HG03280 (cell line): Measurements from ENCODE around the gene TRIOBP.
"Not testable (repeated sequence)": the region's sequence is repeated elsewhere in the genome, so short reads cannot be mapped to it uniquely, and the experiment has no call there.

Source experiments
- ATAC-seq: cut with Tn5 transposase; IDR thresholded peaks from one replicate; pipeline ENCODE4 v1.9.1; 2021; ENCODE audit warnings: mild to moderate bottlenecking, moderate library complexity; ENCODE audit not compliant: unreplicated experiment

Gene TRIOBP, protein sequence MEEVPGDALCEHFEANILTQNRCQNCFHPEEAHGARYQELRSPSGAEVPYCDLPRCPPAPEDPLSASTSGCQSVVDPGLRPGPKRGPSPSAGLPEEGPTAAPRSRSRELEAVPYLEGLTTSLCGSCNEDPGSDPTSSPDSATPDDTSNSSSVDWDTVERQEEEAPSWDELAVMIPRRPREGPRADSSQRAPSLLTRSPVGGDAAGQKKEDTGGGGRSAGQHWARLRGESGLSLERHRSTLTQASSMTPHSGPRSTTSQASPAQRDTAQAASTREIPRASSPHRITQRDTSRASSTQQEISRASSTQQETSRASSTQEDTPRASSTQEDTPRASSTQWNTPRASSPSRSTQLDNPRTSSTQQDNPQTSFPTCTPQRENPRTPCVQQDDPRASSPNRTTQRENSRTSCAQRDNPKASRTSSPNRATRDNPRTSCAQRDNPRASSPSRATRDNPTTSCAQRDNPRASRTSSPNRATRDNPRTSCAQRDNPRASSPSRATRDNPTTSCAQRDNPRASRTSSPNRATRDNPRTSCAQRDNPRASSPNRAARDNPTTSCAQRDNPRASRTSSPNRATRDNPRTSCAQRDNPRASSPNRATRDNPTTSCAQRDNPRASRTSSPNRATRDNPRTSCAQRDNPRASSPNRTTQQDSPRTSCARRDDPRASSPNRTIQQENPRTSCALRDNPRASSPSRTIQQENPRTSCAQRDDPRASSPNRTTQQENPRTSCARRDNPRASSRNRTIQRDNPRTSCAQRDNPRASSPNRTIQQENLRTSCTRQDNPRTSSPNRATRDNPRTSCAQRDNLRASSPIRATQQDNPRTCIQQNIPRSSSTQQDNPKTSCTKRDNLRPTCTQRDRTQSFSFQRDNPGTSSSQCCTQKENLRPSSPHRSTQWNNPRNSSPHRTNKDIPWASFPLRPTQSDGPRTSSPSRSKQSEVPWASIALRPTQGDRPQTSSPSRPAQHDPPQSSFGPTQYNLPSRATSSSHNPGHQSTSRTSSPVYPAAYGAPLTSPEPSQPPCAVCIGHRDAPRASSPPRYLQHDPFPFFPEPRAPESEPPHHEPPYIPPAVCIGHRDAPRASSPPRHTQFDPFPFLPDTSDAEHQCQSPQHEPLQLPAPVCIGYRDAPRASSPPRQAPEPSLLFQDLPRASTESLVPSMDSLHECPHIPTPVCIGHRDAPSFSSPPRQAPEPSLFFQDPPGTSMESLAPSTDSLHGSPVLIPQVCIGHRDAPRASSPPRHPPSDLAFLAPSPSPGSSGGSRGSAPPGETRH (N-terminal part only)

GRCh38 chr22:37696657-37697537 is at the start of gene TRIOBP:
TRIOBP (plus strand) TSS chr22:37697048; CDS start chr22:37701366, 4,318 bp downstream.
- ATAC-seq = peak; percentile 76

DNA sequence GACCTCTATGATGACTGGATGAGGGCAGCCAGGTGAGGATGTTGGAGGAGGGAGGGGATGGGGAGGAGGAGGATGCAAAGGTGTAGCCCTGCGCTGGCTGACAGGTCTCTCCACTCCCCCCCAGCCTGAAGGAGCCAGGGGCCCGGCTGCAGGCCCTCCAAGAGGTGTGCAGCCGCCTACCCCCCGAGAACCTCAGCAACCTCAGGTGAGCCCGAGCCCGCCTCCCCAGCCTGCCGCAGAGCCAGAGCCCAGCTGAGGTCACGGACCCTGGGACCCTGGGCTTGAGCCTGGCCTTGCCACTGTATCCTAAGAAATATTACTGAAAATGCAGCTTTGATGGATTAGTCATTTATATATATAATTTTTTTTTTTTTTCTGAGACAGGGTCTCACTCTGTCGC is 49.5 kb upstream of the TRIOBP start:
- ATAC-seq = no peak

- no peak for ATAC-seq
Measured at GRCh38 chr22:37647928-37648327, 48.9 kb upstream of the TRIOBP start.

GRCh38 chr22:37650463-37651136 is 46.2 kb upstream of the TRIOBP start:
- no peak for ATAC-seq

GRCh38 chr22:37654563-37655251 is 42.1 kb upstream of the TRIOBP start:
- ATAC-seq = no peak

DNA sequence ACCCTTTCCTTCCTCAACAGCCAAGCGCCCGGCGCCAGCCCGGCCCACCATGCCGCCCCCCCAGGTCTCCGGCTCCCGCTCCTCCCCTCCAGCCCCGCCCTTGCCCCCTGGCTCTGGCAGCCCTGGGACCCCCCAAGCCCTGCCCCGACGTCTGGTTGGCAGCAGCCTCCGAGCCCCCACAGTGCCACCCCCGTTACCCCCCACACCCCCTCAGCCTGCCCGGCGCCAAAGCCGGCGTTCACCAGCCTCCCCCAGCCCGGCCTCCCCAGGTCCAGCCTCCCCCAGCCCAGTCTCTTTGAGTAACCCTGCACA is 41.6 kb upstream of the TRIOBP start:
- ATAC-seq = no peak

DNA sequence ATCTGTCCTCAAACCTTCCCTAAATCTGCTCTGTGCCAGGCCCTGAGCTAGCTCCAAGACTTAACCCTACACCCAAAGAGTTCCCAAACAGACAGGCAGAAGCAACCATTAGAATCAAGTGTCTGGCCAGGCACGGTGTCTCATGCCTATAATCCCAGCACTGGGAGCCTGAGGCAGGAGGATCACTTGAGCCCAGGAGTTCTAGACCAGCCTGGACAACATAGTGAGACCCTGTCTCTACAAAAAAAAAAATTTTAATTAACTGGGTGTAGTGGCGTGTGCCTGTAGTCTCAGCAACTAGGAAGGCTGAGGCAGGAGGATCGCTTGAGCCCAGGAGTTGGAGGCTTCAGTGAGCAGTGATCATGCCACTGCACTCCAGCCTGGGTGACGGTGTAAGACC is 40.3 kb upstream of the TRIOBP start:
- ATAC-seq = not testable (repeated sequence)

DNA sequence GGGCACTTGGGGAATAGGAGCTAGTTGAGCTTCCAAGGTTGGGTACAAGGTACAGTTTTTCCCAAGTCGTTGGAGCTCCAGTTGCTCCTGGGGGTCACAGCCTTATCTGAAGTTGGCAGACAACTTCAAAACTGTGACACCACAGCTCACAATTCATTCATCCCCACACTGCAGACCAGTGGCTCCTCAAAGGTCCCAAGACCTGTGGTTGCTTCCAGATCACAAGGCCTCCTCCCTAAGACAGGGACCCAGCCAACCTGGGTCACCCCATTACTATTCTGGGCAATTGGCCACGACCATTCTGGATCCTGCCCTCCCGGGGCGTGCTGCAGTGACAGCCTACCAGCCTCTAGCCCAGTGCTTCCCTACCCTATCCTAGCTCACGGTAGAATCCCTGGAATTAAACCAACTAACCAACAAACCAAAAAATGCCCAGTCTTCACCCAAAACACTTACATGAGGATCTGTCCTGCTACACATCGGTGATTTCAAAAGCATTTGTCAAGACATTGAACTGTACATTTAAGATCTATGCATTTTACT is 39.2 kb upstream of the TRIOBP start:
- ATAC-seq = no peak

DNA sequence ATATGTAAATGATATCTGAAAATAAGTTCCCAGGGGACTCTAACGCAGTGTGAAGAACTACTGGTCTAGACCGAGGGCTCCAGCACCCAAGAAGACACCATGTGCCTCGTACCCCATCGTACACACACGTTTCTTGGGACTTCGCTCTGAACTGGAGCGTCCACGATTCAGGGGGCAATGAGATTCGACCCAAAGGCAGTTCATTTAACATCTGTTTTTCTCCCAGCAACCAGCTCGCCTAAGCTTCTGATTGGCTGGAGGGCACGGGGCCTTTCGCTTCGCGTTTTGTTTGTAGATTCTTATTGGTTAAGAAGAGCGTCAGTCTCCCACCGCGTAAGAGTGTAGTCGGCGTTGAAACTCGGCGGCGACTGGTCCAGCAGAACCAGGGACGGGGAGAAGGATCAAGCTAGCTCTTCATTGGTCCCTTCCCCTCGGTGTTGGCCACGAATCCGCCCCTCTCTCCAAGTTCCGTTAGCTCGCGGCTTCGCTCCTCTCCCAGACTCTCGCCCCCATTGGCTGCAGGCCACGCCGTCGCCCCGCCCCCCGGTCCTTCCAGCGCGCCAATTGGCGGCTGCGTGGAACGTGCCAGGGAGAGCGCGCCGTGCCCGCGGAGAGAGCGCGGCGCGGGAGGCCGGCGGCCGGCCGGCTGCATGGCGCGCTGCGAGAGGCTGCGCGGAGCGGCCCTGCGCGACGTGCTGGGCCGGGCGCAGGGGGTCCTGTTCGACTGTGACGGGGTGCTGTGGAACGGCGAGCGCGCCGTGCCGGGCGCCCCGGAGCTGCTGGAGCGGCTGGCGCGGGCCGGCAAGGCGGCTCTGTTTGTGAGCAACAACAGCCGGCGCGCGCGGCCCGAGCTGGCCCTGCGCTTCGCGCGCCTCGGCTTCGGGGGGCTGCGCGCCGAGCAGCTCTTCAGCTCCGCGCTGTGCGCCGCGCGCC is 38.4 kb upstream of the TRIOBP start, which contains the start of gene PDXP:
Gene PDXP (plus strand): TSS at position 591 of the 933 bp plus-strand sequence. CDS start 60 bp downstream, at position 651.
- ATAC-seq = peak; percentile 87

- ATAC-seq = no peak
Measured at GRCh38 chr22:37659066-37659896, 37.6 kb upstream of the TRIOBP start.

- ATAC-seq = no peak
Measured at GRCh38 chr22:37659897-37660708, 36.7 kb upstream of the TRIOBP start.

GRCh38 chr22:37660709-37661045 is 36.2 kb upstream of the TRIOBP start:
- no peak for ATAC-seq

DNA sequence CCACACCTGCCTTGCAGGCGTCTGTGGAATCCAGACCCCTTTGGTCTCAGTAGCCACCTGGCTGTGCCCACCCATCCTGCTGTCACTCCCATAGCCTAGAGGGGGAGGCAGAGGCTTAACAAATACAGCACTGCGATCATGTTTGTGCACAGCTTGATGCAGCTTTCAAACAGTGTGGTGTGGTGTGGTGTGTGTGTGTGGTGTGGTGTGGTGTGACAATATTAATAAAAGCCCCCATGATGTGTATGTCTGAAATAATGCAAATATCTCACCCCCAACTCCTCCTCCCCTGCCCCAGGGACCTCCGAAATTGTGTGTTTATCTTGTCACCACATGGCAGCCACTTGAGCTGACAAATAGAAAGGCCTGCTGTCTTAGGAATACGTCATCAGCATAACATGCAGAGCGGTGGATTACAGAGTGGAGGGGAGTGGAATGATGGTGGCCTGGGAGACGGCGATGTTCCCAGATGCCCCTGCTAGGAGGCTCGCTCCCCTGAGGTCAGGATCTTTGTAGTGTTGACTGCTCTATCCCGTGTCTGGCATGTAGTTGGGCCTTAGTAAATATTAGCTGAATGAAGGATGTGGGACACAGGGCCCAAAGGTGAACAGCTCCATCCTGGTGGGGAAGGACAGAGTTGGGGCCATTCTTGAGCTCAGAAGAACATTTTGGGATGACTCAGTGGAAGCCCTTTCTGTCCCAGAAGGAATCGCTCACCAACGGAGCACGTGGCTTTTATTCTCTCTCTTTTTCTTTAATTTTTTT is 35.5 kb upstream of the TRIOBP start:
- no peak for ATAC-seq

GRCh38 chr22:37662039-37662438 is 34.8 kb upstream of the TRIOBP start:
- ATAC-seq = no peak

- no peak for ATAC-seq
Measured at GRCh38 chr22:37663521-37664140, 33.2 kb upstream of the TRIOBP start.
